OCI-LY3 (cell line): ENCODE measurements around the gene GCK.

Source experiments
- EZH2phosphoT487 ChIP-seq: fragments of 200-600 bp; shearing (Covaris generic); IDR thresholded peaks from 2 replicates; pipeline ENCODE4 v1.6.1; 2018; ENCODE audit warnings: antibody characterized with exemption, mixed run types, low read depth
- TF ChIP-seq, protein P1 (sequence below): fragments of 200-600, 300-600 bp; sonication (generic); IDR thresholded peaks from 2 replicates; pipeline ENCODE4 v1.5.1; 2014; ENCODE audit warnings: antibody characterized with exemption, low read length, low read depth

DNA sequence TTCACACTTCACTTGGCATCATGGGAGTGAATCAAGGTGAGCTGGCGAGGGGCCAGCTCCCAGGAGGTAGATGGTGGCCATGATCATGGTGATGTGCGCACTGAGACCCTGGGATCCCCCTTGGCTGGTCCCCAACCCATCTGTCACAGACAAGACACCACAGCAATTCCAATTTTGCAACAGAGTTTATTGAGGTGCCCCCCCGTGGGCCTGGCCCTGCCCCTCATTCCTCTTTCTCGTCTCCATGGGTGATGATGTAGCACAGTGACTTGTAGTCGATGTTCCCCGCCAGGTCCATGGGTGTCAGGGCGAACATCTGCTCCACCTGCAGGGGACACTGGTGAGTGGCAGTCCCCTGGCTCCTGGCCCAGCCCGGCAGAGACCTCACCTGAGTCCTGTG, 50.5 kb downstream of the GCK start:
- TF ChIP-seq, protein P1, sequence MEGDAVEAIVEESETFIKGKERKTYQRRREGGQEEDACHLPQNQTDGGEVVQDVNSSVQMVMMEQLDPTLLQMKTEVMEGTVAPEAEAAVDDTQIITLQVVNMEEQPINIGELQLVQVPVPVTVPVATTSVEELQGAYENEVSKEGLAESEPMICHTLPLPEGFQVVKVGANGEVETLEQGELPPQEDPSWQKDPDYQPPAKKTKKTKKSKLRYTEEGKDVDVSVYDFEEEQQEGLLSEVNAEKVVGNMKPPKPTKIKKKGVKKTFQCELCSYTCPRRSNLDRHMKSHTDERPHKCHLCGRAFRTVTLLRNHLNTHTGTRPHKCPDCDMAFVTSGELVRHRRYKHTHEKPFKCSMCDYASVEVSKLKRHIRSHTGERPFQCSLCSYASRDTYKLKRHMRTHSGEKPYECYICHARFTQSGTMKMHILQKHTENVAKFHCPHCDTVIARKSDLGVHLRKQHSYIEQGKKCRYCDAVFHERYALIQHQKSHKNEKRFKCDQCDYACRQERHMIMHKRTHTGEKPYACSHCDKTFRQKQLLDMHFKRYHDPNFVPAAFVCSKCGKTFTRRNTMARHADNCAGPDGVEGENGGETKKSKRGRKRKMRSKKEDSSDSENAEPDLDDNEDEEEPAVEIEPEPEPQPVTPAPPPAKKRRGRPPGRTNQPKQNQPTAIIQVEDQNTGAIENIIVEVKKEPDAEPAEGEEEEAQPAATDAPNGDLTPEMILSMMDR = no peak
- TF ChIP-seq EZH2phosphoT487 = no peak
